ENCODE data around the gene FPR2. TPM values are rescaled to one million over a fixed set of nuclear protein-coding genes. Genes with fewer than 3 reads are reported as not detected.
"Not testable (repeated sequence)": the region's sequence is repeated elsewhere in the genome, so short reads cannot be mapped to it uniquely, and the experiment has no call there.

Gene FPR2
- total RNA-seq, 2 experiments from 2014 or later, result not detected

DNA sequence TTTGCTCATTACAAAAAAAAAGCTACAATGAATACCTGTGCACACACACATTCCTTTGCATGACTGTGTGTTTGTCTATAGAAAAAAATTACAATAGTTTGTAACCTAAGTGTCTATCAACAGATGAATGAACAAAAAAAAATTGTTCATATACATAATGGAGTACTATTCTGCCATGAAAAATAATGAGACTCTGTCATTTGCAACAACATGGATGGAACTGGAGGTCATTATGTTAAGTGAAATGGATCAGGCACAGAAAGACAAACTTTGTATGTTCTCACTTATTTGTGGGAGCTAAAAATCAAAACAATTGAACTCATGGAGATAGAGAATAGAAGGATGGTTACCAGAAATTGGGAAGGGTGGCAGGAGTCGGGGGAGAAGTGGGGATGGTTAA, 15.6 kb downstream of the FPR2 start:
- POLR2A ChIA-PET; H3K4me1 Mint-ChIP-seq (ENCODE audit: low read depth); H3K36me3 Mint-ChIP-seq; H3K9me3 Mint-ChIP-seq; DNase-seq; H3K27ac Mint-ChIP-seq; H3K4me3 Mint-ChIP-seq: not testable (repeated sequence)
- CTCF ChIA-PET, result interaction anchor here (1.4 kb wide), 1 partner anchor 31 kb away, joined by 4 read pairs; no protein-coding TSS in a partner anchor
- intact Hi-C loops (cut with micrococcal nuclease), result loop anchor here (5.0 to 10.0 kb wide), 2 partner anchors 64 to 112 kb away; no protein-coding TSS in a partner anchor
- peaks cover 35% of the 10 kb centered on the region for H3K27me3 Mint-ChIP-seq

DNA sequence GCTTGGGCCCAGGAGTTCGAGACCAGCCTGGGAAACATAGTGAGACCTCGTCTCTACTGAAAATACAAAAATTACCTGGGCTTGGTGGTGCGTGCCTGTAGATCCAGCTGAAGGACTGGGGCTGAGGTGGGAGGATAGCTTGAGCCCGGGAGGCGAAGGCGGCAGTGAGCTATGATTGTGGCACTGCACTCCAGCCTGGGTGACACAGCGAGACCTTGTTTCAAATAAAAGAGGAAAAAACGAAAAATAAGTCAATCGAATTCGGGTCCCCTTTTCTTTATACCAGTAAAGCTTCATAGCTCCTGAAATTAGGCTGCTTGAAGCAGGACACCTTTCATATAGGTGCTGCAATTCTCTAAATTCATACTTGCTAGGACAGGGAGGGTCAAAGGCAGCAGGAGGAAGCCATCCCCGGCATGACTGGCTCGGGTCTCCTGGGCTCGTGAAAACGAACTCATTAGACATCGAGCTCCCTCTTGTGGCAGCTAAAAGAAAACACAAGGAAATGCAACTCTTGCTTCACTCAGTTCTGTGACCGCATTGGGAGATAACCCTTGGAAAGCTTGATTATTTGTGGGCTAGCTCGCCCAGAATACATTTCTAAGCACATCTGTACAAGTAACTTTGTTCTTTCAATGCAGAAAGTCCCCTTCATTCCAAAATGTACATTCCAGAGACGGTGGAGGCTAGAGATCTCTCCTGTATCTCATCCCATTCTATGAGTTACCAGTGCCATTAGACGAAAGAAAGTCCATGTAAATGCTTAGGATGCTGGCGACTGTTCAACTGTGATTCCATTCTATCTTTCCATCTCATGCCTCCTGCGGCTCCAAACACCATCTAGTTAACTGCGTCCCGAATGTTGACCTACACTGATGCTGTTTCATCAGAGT, 16.8 kb downstream of the FPR2 start:
- Mint-ChIP-seq H3K27ac (no peak overlapping the region), H3K9me3 (peaks cover 3% of the 10 kb centered on the region), H3K4me3 (no peak overlapping the region), H3K27me3 (peaks cover 29% of the 10 kb centered on the region), H3K4me1 (ENCODE audit: low read depth) (peaks cover 3% of the 10 kb centered on the region), H3K36me3 (peaks cover 2% of the 10 kb centered on the region)
- CTCF ChIA-PET, result interaction anchor here (0.7 to 1.7 kb wide), 22 partner anchors 9 to 518 kb away, joined by 3 to 14 read pairs (median 4); no protein-coding TSS in a partner anchor
- intact Hi-C loops (cut with micrococcal nuclease), result loop anchor here (5.0 to 10.0 kb wide), 2 partner anchors 66 to 113 kb away; no protein-coding TSS in a partner anchor
- POLR2A ChIA-PET, result no interaction called here
- peak; percentile 45 for DNase-seq

DNA sequence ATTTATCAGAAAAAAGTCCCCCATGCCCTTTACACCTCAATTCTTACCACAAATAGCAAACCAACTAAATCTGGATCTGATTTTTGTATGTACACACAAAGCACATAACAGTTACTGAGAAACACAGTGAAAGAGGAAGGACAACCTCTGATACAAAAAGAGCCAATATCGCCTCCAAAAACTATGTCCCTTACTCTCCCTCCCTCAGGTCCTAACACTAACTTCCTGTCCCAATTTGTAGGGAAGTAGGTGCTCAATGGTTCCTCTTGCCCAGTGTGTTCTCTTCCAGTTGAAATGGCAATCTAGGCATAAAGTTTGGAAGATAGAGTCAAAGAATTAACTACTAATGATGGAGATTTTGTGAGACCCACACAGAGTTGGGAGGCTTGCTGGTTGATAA, 18.2 kb downstream of the FPR2 start:
- Mint-ChIP-seq H3K4me1 (ENCODE audit: low read depth) (peaks cover 3% of the 10 kb centered on the region), H3K36me3 (no peaks in the 10 kb centered on the region), H3K9me3 (no peaks in the 10 kb centered on the region), H3K27me3 (peaks cover 25% of the 10 kb centered on the region), H3K27ac (no peak overlapping the region), H3K4me3 (no peak overlapping the region)
- no peak for DNase-seq
- intact Hi-C loops (cut with micrococcal nuclease), result loop anchor here (5.0 to 10.0 kb wide), 2 partner anchors 67 to 114 kb away; no protein-coding TSS in a partner anchor
- ChIA-PET CTCF (interaction anchor here (1.7 kb wide), 1 partner anchor 121 kb away, joined by 3 read pairs; no protein-coding TSS in a partner anchor), POLR2A (no interaction called here)

- CTCF ChIA-PET, result no interaction called here
- Mint-ChIP-seq H3K27ac (no peak overlapping the region), H3K9me3 (no peaks in the 10 kb centered on the region), H3K27me3 (peaks cover 25% of the 10 kb centered on the region), H3K36me3 (no peaks in the 10 kb centered on the region), H3K4me3 (no peak overlapping the region), H3K4me1 (ENCODE audit: low read depth) (peaks cover 3% of the 10 kb centered on the region)
- intact Hi-C loops (cut with micrococcal nuclease), result loop anchor here (5.0 to 10.0 kb wide), 2 partner anchors 67 to 115 kb away; no protein-coding TSS in a partner anchor
- DNase-seq, result no peak
- POLR2A ChIA-PET, result no interaction called here
These were observed 18.7 kb downstream of the FPR2 start for GRCh38 chr19:51779703-51780102.

DNA sequence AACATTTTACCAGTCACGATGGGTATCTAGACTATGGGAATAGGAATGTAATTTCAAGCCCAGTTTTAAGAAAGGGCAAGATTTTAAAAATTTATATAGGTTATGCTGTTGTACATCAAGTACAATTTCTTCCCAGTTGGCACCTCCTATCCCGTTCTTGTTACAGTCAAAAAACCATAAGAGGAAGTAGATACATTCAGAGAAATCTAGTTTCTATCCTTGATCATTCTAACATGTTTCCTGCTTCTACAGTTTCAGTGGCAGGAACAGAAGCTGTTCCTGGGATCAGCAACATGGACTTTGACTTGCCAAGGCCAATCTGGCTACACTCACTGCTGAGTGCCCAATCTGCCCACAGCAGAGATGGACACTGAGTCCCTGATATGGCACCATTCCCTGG, 19.3 kb downstream of the FPR2 start:
- ChIA-PET CTCF (no interaction called here), POLR2A (no interaction called here)
- intact Hi-C loops (cut with micrococcal nuclease), result no loop called here
- no peak for DNase-seq
- Mint-ChIP-seq H3K4me1 (ENCODE audit: low read depth) (peaks cover 3% of the 10 kb centered on the region), H3K36me3 (no peaks in the 10 kb centered on the region), H3K27ac (no peak overlapping the region), H3K27me3 (peaks cover 25% of the 10 kb centered on the region), H3K9me3 (no peaks in the 10 kb centered on the region), H3K4me3 (no peak overlapping the region)

DNA sequence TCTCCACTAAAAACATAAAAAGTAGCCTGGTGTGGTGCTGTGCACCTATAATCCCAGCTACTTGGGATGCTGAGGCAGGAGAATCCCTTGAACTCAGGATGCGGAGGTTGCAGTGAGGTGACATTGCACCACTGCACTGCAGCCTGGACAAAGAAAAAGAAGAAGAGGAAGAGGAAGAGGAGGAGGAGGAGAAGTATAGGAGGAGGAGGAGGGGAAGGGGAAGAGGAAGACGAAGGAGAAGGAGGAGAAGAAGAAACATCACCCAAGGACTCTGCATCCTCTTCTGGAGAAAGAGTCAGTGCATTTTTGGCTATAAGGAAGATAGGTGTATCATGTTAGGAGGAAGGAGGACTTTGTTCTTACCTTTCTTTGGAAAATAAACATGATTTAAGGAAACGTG, 21.0 kb downstream of the FPR2 start:
- H3K9me3 Mint-ChIP-seq, result no peaks in the 10 kb centered on the region
- ChIA-PET CTCF (no interaction called here), POLR2A (no interaction called here)
- no peak overlapping the region for H3K27ac Mint-ChIP-seq
- peaks cover 3% of the 10 kb centered on the region for H3K4me1 Mint-ChIP-seq (ENCODE audit: low read depth)
- H3K36me3 Mint-ChIP-seq, result no peaks in the 10 kb centered on the region
- peaks cover 18% of the 10 kb centered on the region for H3K27me3 Mint-ChIP-seq
- intact Hi-C loops (cut with micrococcal nuclease), result loop anchor here (2.0 kb wide), 1 partner anchor 309 kb away; no protein-coding TSS in a partner anchor
- no peak overlapping the region for H3K4me3 Mint-ChIP-seq
- no peak for DNase-seq

DNA sequence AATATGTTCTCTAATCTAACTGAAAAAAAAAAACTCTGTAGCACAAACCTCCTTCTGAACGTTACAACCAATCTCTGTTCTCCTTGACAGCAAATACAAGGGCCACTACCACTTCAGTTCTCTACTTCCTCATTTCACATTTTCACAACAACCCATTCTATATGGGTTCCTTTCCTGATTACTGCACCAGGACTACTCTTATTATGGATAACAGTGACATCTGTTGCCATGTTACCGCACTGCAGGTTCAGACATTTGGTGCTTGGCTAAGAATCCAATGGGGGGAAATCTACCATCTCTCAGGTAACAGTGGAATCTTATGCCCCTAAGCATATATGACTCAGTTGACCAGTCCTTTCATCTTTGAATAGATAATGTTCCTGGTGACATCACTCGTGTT, 22.4 kb downstream of the FPR2 start:
- no peaks in the 10 kb centered on the region for H3K36me3 Mint-ChIP-seq
- intact Hi-C loops (cut with micrococcal nuclease), result loop anchor here (2.0 kb wide), 1 partner anchor 311 kb away; no protein-coding TSS in a partner anchor
- no peaks in the 10 kb centered on the region for H3K4me1 Mint-ChIP-seq (ENCODE audit: low read depth)
- H3K9me3 Mint-ChIP-seq, result peaks cover 5% of the 10 kb centered on the region
- H3K27ac Mint-ChIP-seq, result no peak overlapping the region
- ChIA-PET CTCF (no interaction called here), POLR2A (no interaction called here)
- H3K4me3 Mint-ChIP-seq, result no peak overlapping the region
- DNase-seq, result no peak
- peaks cover 14% of the 10 kb centered on the region for H3K27me3 Mint-ChIP-seq

DNA sequence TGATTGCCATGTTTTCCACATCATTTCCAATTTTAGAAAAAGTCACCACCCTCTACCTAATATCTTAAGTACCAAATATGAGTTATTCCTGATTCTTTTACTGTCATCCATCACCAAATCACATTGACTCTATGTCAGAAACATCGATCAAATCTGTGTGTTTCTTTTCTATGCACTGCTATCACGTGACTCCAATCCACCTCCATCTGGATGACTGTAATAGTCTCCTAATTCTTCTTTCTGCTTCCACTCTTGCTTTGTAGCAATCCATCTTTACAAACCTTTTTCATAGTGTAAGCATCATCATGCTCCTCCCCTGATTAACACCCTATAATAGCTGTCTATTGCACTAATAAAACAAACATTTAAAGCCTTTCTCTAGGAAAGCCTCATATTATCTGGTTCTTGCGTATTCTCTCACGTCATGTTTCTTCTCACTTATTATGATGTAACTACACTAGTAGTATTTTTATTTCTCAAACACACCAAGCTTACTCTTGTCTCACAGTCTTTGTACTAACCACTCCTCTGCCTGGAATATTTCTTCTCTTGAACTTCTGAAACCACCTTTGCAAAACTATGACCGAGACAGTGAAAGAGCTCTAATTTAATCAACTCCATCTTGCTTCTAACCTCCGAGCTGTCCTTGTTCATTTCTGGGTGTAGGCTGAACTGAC, 23.3 kb downstream of the FPR2 start:
- Mint-ChIP-seq H3K36me3 (no peaks in the 10 kb centered on the region), H3K27me3 (peaks cover 13% of the 10 kb centered on the region), H3K4me3 (no peak overlapping the region), H3K27ac (no peak overlapping the region), H3K9me3 (peaks cover 5% of the 10 kb centered on the region), H3K4me1 (ENCODE audit: low read depth) (no peaks in the 10 kb centered on the region)
- DNase-seq, result no peak
- intact Hi-C loops (cut with micrococcal nuclease), result no loop called here
- ChIA-PET POLR2A (no interaction called here), CTCF (no interaction called here)

GRCh38 chr19:51784922-51785690, 24.1 kb downstream of the FPR2 start:
- ChIA-PET CTCF (no interaction called here), POLR2A (no interaction called here)
- Mint-ChIP-seq H3K36me3 (no peaks in the 10 kb centered on the region), H3K4me1 (ENCODE audit: low read depth) (no peaks in the 10 kb centered on the region), H3K4me3 (no peak overlapping the region), H3K27ac (no peak overlapping the region), H3K9me3 (peaks cover 5% of the 10 kb centered on the region), H3K27me3 (peaks cover 6% of the 10 kb centered on the region)
- intact Hi-C loops (cut with micrococcal nuclease), result loop anchor here (1.0 kb wide), 1 partner anchor 344 kb away; no protein-coding TSS in a partner anchor
- peak; percentile 81 for DNase-seq

DNA sequence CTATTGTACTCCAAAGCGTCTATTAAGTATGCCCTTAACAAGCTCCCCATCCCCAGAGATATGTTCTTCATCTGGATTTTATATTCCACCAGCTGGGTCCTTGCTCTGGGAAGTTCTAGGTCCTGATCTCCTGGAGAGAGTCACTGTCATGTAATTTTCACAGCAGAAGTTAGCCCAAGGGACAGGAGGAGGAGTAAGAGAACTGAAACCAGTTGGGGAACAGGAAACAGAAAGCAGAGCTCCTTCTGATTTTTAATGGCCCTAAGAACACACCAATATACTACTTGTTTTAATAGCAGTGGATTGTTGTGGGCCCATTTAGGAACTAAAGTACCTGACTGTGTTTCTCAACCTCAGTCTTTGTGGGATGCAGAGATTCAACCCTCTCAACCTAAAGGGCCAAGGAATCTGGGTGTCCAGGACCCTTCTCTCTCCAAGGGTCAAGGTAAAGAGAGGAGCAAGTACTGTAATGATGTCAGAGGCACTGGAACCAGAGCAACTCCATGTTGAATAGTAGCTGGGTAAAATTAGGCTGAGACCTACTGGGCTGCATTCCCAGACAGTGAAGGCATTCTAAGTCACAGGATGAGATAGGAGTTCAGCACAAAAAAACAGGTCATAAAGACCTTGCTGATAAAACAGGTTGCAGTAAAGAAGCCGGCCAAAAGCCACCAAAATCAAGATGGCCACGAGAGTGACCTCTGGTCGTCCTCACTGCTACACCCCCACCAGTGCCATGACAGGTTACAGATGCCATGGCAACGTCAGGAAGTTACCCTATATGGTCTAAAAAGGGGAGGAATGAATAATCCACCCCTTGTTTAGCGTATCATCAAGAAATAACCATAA, 25.9 kb downstream of the FPR2 start:
- intact Hi-C loops (cut with micrococcal nuclease), result no loop called here

GRCh38 chr19:51788029-51788428, 27.0 kb downstream of the FPR2 start:
- H3K36me3 Mint-ChIP-seq, result no peaks in the 10 kb centered on the region
- CTCF ChIA-PET, result no interaction called here
- no peak overlapping the region for H3K4me3 Mint-ChIP-seq

More for the DNA sequence above, 25.9 kb downstream of the FPR2 start:
- no peak overlapping the region for H3K27ac Mint-ChIP-seq
- POLR2A ChIA-PET, result no interaction called here
- DNase-seq, result no peak
- H3K9me3 Mint-ChIP-seq, result peaks cover 5% of the 10 kb centered on the region
- CTCF ChIA-PET, result interaction anchor here (1.7 kb wide), 1 partner anchor 9 kb away, joined by 6 read pairs; no protein-coding TSS in a partner anchor
- H3K4me1 Mint-ChIP-seq (ENCODE audit: low read depth), result no peaks in the 10 kb centered on the region
- H3K36me3 Mint-ChIP-seq, result no peaks in the 10 kb centered on the region
- peaks cover 6% of the 10 kb centered on the region for H3K27me3 Mint-ChIP-seq
- no peak overlapping the region for H3K4me3 Mint-ChIP-seq

More at GRCh38 chr19:51788029-51788428, 27.0 kb downstream of the FPR2 start:
- Mint-ChIP-seq H3K9me3 (peaks cover 9% of the 10 kb centered on the region), H3K27ac (no peak overlapping the region), H3K4me1 (ENCODE audit: low read depth) (no peaks in the 10 kb centered on the region), H3K27me3 (peaks cover 6% of the 10 kb centered on the region)
- DNase-seq, result no peak
- intact Hi-C loops (cut with micrococcal nuclease), result no loop called here
- POLR2A ChIA-PET, result no interaction called here

All from activated CD4-positive, alpha-beta memory T cell treated with anti-CD3 and anti-CD28 coated beads for 36 hours (primary cell).